GM12878 (cell line): ENCODE measurements around the gene NFATC2. TPM values are rescaled to one million over a fixed set of nuclear protein-coding genes. Genes with fewer than 3 reads are reported as not detected.

Experiments
- ATAC-seq: fragments of 200-7000 bp; cut with Tn5 transposase; 3 replicates; pipeline ENCODE4 v1.9.1; 2020; ENCODE audit warnings: mild to moderate bottlenecking, moderate library complexity
- BruUV-seq: library from RNA; stranded (reverse); fragments of 400-500 nt; replicated peaks from 2 replicates; lab custom pipeline; 2021; lab: Mats Ljungman, UMichigan
- CTCF ChIA-PET: fragments of 300-600 bp; sonication (Branson Sonifier 250); formaldehyde crosslinking; extraction: SDS; loops from one replicate; lab custom pipeline; 2021; ENCODE audit warnings: inconsistent platforms; lab: Yijun Ruan, JAX
- POLR2A ChIA-PET: fragments of 350-600 bp; formaldehyde crosslinking; extraction: SDS; loops from one replicate; lab custom pipeline; 2021; ENCODE audit warnings: inconsistent platforms; lab: Charles Lee
- RAD21 ChIA-PET: fragments of 300-600 bp; sonication (Branson Sonifier 250); formaldehyde crosslinking; loops from one replicate; lab custom pipeline; 2023; ENCODE audit warnings: antibody characterized with exemption; ENCODE audit not compliant: unreplicated experiment; lab: Charles Lee
- SMC1A ChIA-PET: fragments of 300-600 bp; sonication (Branson Sonifier 250); formaldehyde crosslinking; loops from one replicate; lab custom pipeline; 2023; ENCODE audit not compliant: unreplicated experiment, uncharacterized antibody; lab: Charles Lee
- DNase-seq: peaks from one replicate; pipeline ENCODE4 v3.0.0-alpha.2; 2011; ENCODE audit warnings: low read depth, low spot score
- FAIRE-seq: peaks from 3 replicates; lab custom pipeline; 2011; peaks lifted over from hg19 to GRCh38; lab: Jason Lieb, UNC
- H2AFZ ChIP-seq: 2 replicates; pipeline ENCODE4 v1.6.0; 2011; ENCODE audit warnings: low read depth, low read length, control low read depth; ENCODE audit not compliant: control insufficient read depth
- H3K27ac ChIP-seq: 2 replicates; pipeline ENCODE4 v1.5.1; 2011; ENCODE audit warnings: control low read depth; ENCODE audit not compliant: control insufficient read depth, insufficient read depth
- H3K27me3 ChIP-seq, 2 experiments: replicated peaks in 1 of 2; 2 replicates each; pipeline versions ENCODE4 v1.6.0 to v1.6.1; 2011; ENCODE audit warnings: low read length in 1 of 2; ENCODE audit not compliant: control insufficient read depth in 2 of 2, insufficient read depth in 2 of 2
- H3K36me3 ChIP-seq, 2 experiments: 2 replicates each; pipeline ENCODE4 v1.5.1; 2011; ENCODE audit warnings: low read length in 1 of 2; ENCODE audit not compliant: control insufficient read depth in 2 of 2, insufficient read depth in 2 of 2
- H3K4me1 ChIP-seq: 2 replicates; pipeline ENCODE4 v1.6.1; 2011; ENCODE audit warnings: mild to moderate bottlenecking, low read length, moderate library complexity, mixed read lengths; ENCODE audit not compliant: control insufficient read depth, insufficient read depth
- H3K4me2 ChIP-seq: 2 replicates; pipeline ENCODE4 v1.6.0; 2011; ENCODE audit warnings: control low read depth; ENCODE audit not compliant: control insufficient read depth, insufficient read depth
- H3K4me3 ChIP-seq: fragments of 200-600 bp; sonication (generic); 2 replicates; pipeline ENCODE4 v1.5.1; 2016
- H3K79me2 ChIP-seq: 2 replicates; pipeline ENCODE4 v1.6.0; 2011; ENCODE audit warnings: low read length; ENCODE audit not compliant: control insufficient read depth, insufficient read depth
- H3K9ac ChIP-seq: 2 replicates; pipeline ENCODE4 v1.8.0; 2011; ENCODE audit warnings: low read length, control low read depth, mixed read lengths; ENCODE audit not compliant: control insufficient read depth, insufficient read depth
- H3K9me3 ChIP-seq: replicated peaks from 3 replicates; pipeline ENCODE4 v1.5.1; 2011; ENCODE audit warnings: mild to moderate bottlenecking, low read length; ENCODE audit not compliant: control insufficient read depth, insufficient read depth
- H4K20me1 ChIP-seq: 2 replicates; pipeline ENCODE4 v1.6.0; 2011; ENCODE audit not compliant: control insufficient read depth, insufficient read depth
- CEBPZ ChIP-seq: fragments of 150-350 bp; IDR thresholded peaks from 2 replicates; pipeline ENCODE4 v1.6.1; 2016; ENCODE audit warnings: low read depth, low read length
- MTA2 ChIP-seq: fragments of 450-650 bp; IDR thresholded peaks from 2 replicates; pipeline ENCODE4 v1.6.1; 2016; ENCODE audit warnings: low read depth, mild to moderate bottlenecking, moderate library complexity
- WGBS: methylation state at CpG from one replicate; pipeline ENCODE4 v1.1.6; 2016; ENCODE audit warnings: low lambda C conversion rate; ENCODE audit not compliant: insufficient replicate concordance, insufficient coverage; ENCODE audit errors: missing lambda C conversion rate; 5-methylcytosine and 5-hydroxymethylcytosine counted together
- in situ Hi-C: fragments of 300-500 bp; cut with MboI; formaldehyde crosslinking; loops from 9 replicates; pipeline ENCODE4 v1.14.3; 2018; ENCODE audit warnings: mixed read lengths
- intact Hi-C: fragments of 100-400 bp; cut with micrococcal nuclease; formaldehyde crosslinking; loops from one replicate; pipeline ENCODE4 v1.14.2; 2022; ENCODE audit not compliant: unreplicated experiment
- polyA plus RNA-seq, 11 experiments: library from polyadenylated mRNA; depleted of rRNA in 4 of 11; unstranded in 6 of 11; stranded (reverse) in 5 of 11; fragments of >200 nt; fragmentation: Nextera tagmentation in 4 of 11; fragmentation: Illumina TruSeq in 1 of 11; extraction: Ambion mirVana in 4 of 11; extraction: Trizol in 1 of 11; gene quantifications; 1 replicate in 1 of 11; 2 replicates in 10 of 11; pipeline versions ENCODE4 v1.2.1 to v1.2.3, GENCODE V29; 2011 to 2016; ENCODE audit warnings: inconsistent platforms in 2 of 11, missing spikeins in 2 of 11, low read depth in 1 of 11
- total RNA-seq, 4 experiments: library from RNA; depleted of rRNA in 3 of 4; stranded (reverse); fragments of >200 nt in 3 of 4; fragmentation: Illumina TruSeq in 1 of 4; extraction: Trizol in 1 of 4; gene quantifications; 2 replicates each; pipeline versions ENCODE4 v1.2.1 to v1.2.3, GENCODE V29; 2013 to 2021

NFATC2 gene
- total and polyA plus RNA-seq, 10 of the 15 experiments (the other 5 are each of a cell fraction or from before 2014, with no cell fraction given): 3.3 to 20.0 (median 7.3) TPM

GRCh38 chr20:51560550-51561307 is 18.2 kb upstream of the NFATC2 start:
- no peak overlapping the region for H3K27ac ChIP-seq
- no peaks in the 10 kb centered on the region; the same call in 1 of the 2 replicates for H4K20me1 ChIP-seq
- H3K4me1 ChIP-seq: no peaks in the 10 kb centered on the region; the same call in 1 of the 2 replicates
- ChIA-PET SMC1A (no interaction called here), CTCF (no interaction called here), RAD21 (no interaction called here), POLR2A (no interaction called here)
- 32% methylated on average over 16 of the region's 16 CpGs for WGBS
- TF ChIP-seq MTA2: no peak
- TF ChIP-seq CEBPZ: no peak
- H2AFZ ChIP-seq: no peak overlapping the region
- DNase-seq: no peak
- no peak overlapping the region for H3K4me2 ChIP-seq
- H3K9ac ChIP-seq: no peak overlapping the region
- no peaks in the 10 kb centered on the region for H3K79me2 ChIP-seq
- BruUV-seq: no TSS peak
- H3K27me3 ChIP-seq: peaks cover 13 to 33% of the 10 kb centered on the region in 2 experiments
- intact Hi-C loops: no loop called here
- no peaks in the 10 kb centered on the region for H3K9me3 ChIP-seq
- H3K4me3 ChIP-seq: no peak overlapping the region
- FAIRE-seq: no peak
- in situ Hi-C loops: no loop called here
- H3K36me3 ChIP-seq: no peaks in the 10 kb centered on the region
- no peak for ATAC-seq
